Measurements from ENCODE around the gene RAB2B.

- TF ChIP-seq CTCF (conservative IDR thresholded peaks at IDR 0.05; ENCODE audit: low read depth, low read length) = no peak
- no peak for TF ChIP-seq EZH2 (IDR thresholded peaks at IDR 0.05; ENCODE audit: low read length, unreplicated experiment)
- no peak for TF ChIP-seq EZH2phosphoT487 (IDR thresholded peaks at IDR 0.05; ENCODE audit: borderline replicate concordance, low read length)
These were observed 24.8 kb upstream of the RAB2B start for GRCh38 chr14:21501568-21501967.

All from PC-3 (cell line).